Gastrocnemius medialis (tissue), 4 donors: ENCODE data around the gene CNNM2. TPM values are rescaled to one million over a fixed set of nuclear protein-coding genes. Genes with fewer than 3 reads are reported as not detected.

ENCODE experiments used
- ATAC-seq, 2 donors: fragments of 150-250 bp; one replicate each; pipeline ENCODE4 v1.9.1; 2016
- DNase-seq, 2 donors: peaks; one replicate each; pipeline ENCODE4 v3.0.0-alpha.2; 2019
- H3K27ac ChIP-seq, 4 donors: fragments of 200-600 bp; sonication (generic); 1 replicate in 1 of 4; 2 replicates in 3 of 4; pipeline ENCODE4 v1.5.1; 2016 to 2018; ENCODE audit warnings: mild to moderate bottlenecking in 2 of 4, moderate library complexity in 1 of 4
- H3K27me3 ChIP-seq, 3 donors: fragments of 200-600 bp; sonication (generic) in 2 of 3; 1 replicate in 1 of 3; 2 replicates in 2 of 3; pipeline versions ENCODE4 v1.5.1 to v1.6.0; 2016 to 2019; ENCODE audit warnings: mild to moderate bottlenecking in 1 of 3, moderate library complexity in 1 of 3
- H3K36me3 ChIP-seq, 2 donors: fragments of 200-600 bp; sonication (generic) in 1 of 2; one replicate each; pipeline ENCODE4 v1.5.1; 2017 to 2018
- H3K4me1 ChIP-seq, 2 donors: fragments of 200-600 bp; sonication (generic) in 1 of 2; one replicate each; pipeline ENCODE4 v1.5.1; 2016 to 2017; ENCODE audit warnings: mild to moderate bottlenecking in 2 of 2
- H3K4me3 ChIP-seq, 4 donors: fragments of 200-600 bp; sonication (generic) in 3 of 4; 1 replicate in 1 of 4; 2 replicates in 3 of 4; pipeline ENCODE4 v1.5.1; 2016 to 2019; ENCODE audit warnings: mild to moderate bottlenecking in 2 of 4
- H3K9me3 ChIP-seq, 3 donors: fragments of 200-600 bp; sonication (generic) in 2 of 3; 1 replicate in 1 of 3; 2 replicates in 2 of 3; pipeline ENCODE4 v1.5.1; 2016 to 2019
- POLR2A ChIP-seq, 2 donors: fragments of 450-650 bp; IDR thresholded peaks; one replicate each; pipeline ENCODE4 v1.6.1; 2017; ENCODE audit warnings: antibody characterized with exemption in 2 of 2, mild to moderate bottlenecking in 2 of 2, moderate library complexity in 2 of 2
- in situ Hi-C, 4 donors: fragments of 200-750 bp; cut with MboI; loops; one replicate each; pipeline versions ENCODE4 v1.15.0 to v1.8.0; 2017; ENCODE audit warnings: low sequenced_read_pairs in 4 of 4
- intact Hi-C: fragments of 100-400 bp; cut with DNase I; formaldehyde crosslinking; loops from one replicate; pipeline ENCODE4 v1.15.1; 2023; ENCODE audit warnings: low total_unique reads
- total RNA-seq, 4 donors: library from RNA; depleted of rRNA; stranded (reverse); fragments of >200 nt; gene quantifications; one replicate each; pipeline versions ENCODE4 v1.1.0 to v1.2.3, GENCODE V29; 2016
- TF ChIP-seq, protein P1 (sequence below), 5 experiments: fragments of 450-650 bp in 3 of 5; fragments of 200-600 bp in 2 of 5; sonication (generic) in 2 of 5; IDR thresholded peaks in 4 of 5; conservative IDR thresholded peaks in 1 of 5; 1 replicate in 4 of 5; 2 replicates in 1 of 5; pipeline ENCODE4 v1.5.1; 2016 to 2019; ENCODE audit warnings: antibody characterized with exemption in 5 of 5, mild to moderate bottlenecking in 3 of 5, moderate library complexity in 3 of 5

CNNM2 gene
- total RNA-seq, 4 donors from 2014 or later: 1.1 to 3.2 (median 2.0) TPM

- H3K27me3 ChIP-seq: no peaks in the 10 kb centered on the region
- H3K4me1 ChIP-seq: no peaks in the 10 kb centered on the region
- DNase-seq: no peak
- H3K4me3 ChIP-seq: no peak overlapping the region
- intact Hi-C loops: no loop called here
- ATAC-seq: no peak
- TF ChIP-seq POLR2A (IDR thresholded peaks at IDR 0.05): no peak
- H3K27ac ChIP-seq: no peak overlapping the region
- in situ Hi-C loops: no loop called here
- no peaks in the 10 kb centered on the region for H3K9me3 ChIP-seq
- no peaks in the 10 kb centered on the region for H3K36me3 ChIP-seq
Measured at GRCh38 chr10:102930720-102931119, 12.6 kb downstream of the CNNM2 start.

GRCh38 chr10:102931643-102932042, 13.5 kb downstream of the CNNM2 start:
- in situ Hi-C loops: no loop called here
- DNase-seq (no peak), ATAC-seq (no peak)
- Histone ChIP-seq H3K4me3 (no peak overlapping the region), H3K27me3 (no peaks in the 10 kb centered on the region), H3K27ac (no peak overlapping the region), H3K36me3 (no peaks in the 10 kb centered on the region), H3K4me1 (no peaks in the 10 kb centered on the region), H3K9me3 (no peaks in the 10 kb centered on the region)
- no peak for TF ChIP-seq POLR2A (IDR thresholded peaks at IDR 0.05)
- TF ChIP-seq, protein P1, sequence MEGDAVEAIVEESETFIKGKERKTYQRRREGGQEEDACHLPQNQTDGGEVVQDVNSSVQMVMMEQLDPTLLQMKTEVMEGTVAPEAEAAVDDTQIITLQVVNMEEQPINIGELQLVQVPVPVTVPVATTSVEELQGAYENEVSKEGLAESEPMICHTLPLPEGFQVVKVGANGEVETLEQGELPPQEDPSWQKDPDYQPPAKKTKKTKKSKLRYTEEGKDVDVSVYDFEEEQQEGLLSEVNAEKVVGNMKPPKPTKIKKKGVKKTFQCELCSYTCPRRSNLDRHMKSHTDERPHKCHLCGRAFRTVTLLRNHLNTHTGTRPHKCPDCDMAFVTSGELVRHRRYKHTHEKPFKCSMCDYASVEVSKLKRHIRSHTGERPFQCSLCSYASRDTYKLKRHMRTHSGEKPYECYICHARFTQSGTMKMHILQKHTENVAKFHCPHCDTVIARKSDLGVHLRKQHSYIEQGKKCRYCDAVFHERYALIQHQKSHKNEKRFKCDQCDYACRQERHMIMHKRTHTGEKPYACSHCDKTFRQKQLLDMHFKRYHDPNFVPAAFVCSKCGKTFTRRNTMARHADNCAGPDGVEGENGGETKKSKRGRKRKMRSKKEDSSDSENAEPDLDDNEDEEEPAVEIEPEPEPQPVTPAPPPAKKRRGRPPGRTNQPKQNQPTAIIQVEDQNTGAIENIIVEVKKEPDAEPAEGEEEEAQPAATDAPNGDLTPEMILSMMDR (IDR thresholded peaks at IDR 0.05 in 4 of 5, conservative IDR thresholded peaks at IDR 0.05 in 1 of 5): no peak
- intact Hi-C loops: no loop called here

- H3K9me3 ChIP-seq: no peaks in the 10 kb centered on the region
- no peaks in the 10 kb centered on the region for H3K27me3 ChIP-seq
- H3K27ac ChIP-seq: no peak overlapping the region
- ATAC-seq: no peak
- DNase-seq: no peak
- H3K4me3 ChIP-seq: no peak overlapping the region
- H3K36me3 ChIP-seq: no peaks in the 10 kb centered on the region
- in situ Hi-C loops: no loop called here
- no peak for TF ChIP-seq POLR2A (IDR thresholded peaks at IDR 0.05)
- TF ChIP-seq, protein P1 (IDR thresholded peaks at IDR 0.05 in 4 of 5, conservative IDR thresholded peaks at IDR 0.05 in 1 of 5): no peak
- H3K4me1 ChIP-seq: no peaks in the 10 kb centered on the region
- intact Hi-C loops: no loop called here
Measured at GRCh38 chr10:102935505-102935904, 17.4 kb downstream of the CNNM2 start.

DNA sequence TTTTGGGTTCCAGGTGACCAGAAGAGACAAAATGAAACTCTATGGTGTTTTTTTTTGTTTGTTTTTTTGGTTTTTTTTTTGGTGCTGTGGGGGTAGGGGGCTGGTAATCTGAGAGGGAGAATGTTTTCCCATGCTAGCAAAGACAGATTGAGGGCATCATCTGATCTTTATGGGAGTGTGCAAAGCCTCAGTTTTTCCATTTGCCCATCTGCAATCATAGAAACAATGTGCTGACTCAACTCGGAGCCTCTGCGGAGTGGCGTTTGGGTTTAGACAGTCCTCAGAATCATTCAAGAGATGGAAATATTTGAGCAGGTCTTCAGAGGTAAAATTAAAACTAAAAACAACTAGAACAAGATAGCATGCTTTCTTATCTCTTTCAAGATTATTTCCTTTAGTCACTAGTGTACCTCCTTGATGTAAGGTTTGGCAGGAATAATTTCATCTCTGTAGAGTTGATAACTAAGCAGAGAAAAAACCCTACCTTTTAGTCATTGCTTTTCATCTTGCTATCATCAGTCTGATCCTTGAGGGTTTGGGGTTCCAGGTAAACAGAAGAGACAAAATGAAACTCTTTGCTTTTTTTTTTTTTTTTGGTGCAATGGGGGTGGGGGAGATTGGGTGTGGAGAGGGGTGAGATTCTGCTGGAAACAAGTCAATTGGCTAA, 18.0 kb downstream of the CNNM2 start:
- intact Hi-C loops: no loop called here
- DNase-seq (no peak), ATAC-seq (no peak)
- TF ChIP-seq, protein P1 (IDR thresholded peaks at IDR 0.05 in 4 of 5, conservative IDR thresholded peaks at IDR 0.05 in 1 of 5): no peak
- TF ChIP-seq POLR2A (IDR thresholded peaks at IDR 0.05): no peak
- no peaks in the 10 kb centered on the region for H3K9me3 ChIP-seq
- in situ Hi-C loops: no loop called here
- no peak overlapping the region for H3K4me3 ChIP-seq
- H3K27me3 ChIP-seq: no peaks in the 10 kb centered on the region
- H3K36me3 ChIP-seq: no peaks in the 10 kb centered on the region
- no peaks in the 10 kb centered on the region for H3K4me1 ChIP-seq
- H3K27ac ChIP-seq: no peak overlapping the region

- ATAC-seq: no peak
- intact Hi-C loops: no loop called here
Measured at GRCh38 chr10:102941401-102941800, 23.3 kb downstream of the CNNM2 start.

More at GRCh38 chr10:102941401-102941800, 23.3 kb downstream of the CNNM2 start:
- DNase-seq: no peak
- H3K4me3 ChIP-seq: no peak overlapping the region
- TF ChIP-seq, protein P1 (IDR thresholded peaks at IDR 0.05 in 4 of 5, conservative IDR thresholded peaks at IDR 0.05 in 1 of 5): no peak
- TF ChIP-seq POLR2A (IDR thresholded peaks at IDR 0.05): no peak
- H3K9me3 ChIP-seq: no peaks in the 10 kb centered on the region
- H3K27me3 ChIP-seq: no peaks in the 10 kb centered on the region
- H3K27ac ChIP-seq: no peak overlapping the region
- in situ Hi-C loops: no loop called here
- H3K36me3 ChIP-seq: no peaks in the 10 kb centered on the region
- no peaks in the 10 kb centered on the region for H3K4me1 ChIP-seq
